Gastrocnemius medialis (tissue), 4 donors: Measurements from ENCODE around the gene NAALAD2.

Experiments
- CTCF ChIP-seq, 5 experiments: fragments of 450-650 bp in 3 of 5; fragments of 200-600 bp in 2 of 5; sonication (generic) in 2 of 5; IDR thresholded peaks in 4 of 5; conservative IDR thresholded peaks in 1 of 5; 1 replicate in 4 of 5; 2 replicates in 1 of 5; pipeline ENCODE4 v1.5.1; 2016 to 2019; ENCODE audit warnings: antibody characterized with exemption in 5 of 5, mild to moderate bottlenecking in 3 of 5, moderate library complexity in 3 of 5
- POLR2A ChIP-seq, 2 donors: fragments of 450-650 bp; IDR thresholded peaks; one replicate each; pipeline ENCODE4 v1.6.1; 2017; ENCODE audit warnings: antibody characterized with exemption in 2 of 2, mild to moderate bottlenecking in 2 of 2, moderate library complexity in 2 of 2

GRCh38 chr11:90219438-90219837 lies 85.0 kb downstream of the NAALAD2 start:
- TF ChIP-seq POLR2A (IDR thresholded peaks at IDR 0.05) (no peak), CTCF (IDR thresholded peaks at IDR 0.05 in 4 of 5, conservative IDR thresholded peaks at IDR 0.05 in 1 of 5) (no peak)
